Muscle layer of duodenum (tissue), 2 donors: Measurements from ENCODE around the gene KANK2.
"Not testable (repeated sequence)": the region's sequence is repeated elsewhere in the genome, so short reads cannot be mapped to it uniquely, and the experiment has no call there.

ENCODE experiments used
- H3K27ac ChIP-seq: one replicate; pipeline ENCODE4 v1.7.0; 2013; ENCODE audit warnings: mild to moderate bottlenecking, low read length
- H3K27me3 ChIP-seq: one replicate; pipeline ENCODE4 v1.7.0; 2013; ENCODE audit warnings: low read depth, mild to moderate bottlenecking, control low read depth, low read length
- H3K36me3 ChIP-seq, 2 donors: one replicate each; pipeline ENCODE4 v1.7.0; 2013; ENCODE audit warnings: low read length in 2 of 2, control low read depth in 1 of 2, mild to moderate bottlenecking in 1 of 2; ENCODE audit not compliant: insufficient read depth in 2 of 2, control insufficient read depth in 1 of 2
- H3K4me1 ChIP-seq, 2 donors: one replicate each; pipeline ENCODE4 v1.7.0; 2013; ENCODE audit warnings: low read length in 2 of 2, mild to moderate bottlenecking in 2 of 2, control low read depth in 1 of 2, moderate library complexity in 1 of 2; ENCODE audit not compliant: insufficient read depth in 2 of 2, control insufficient read depth in 1 of 2
- H3K4me3 ChIP-seq, 2 donors: one replicate each; pipeline ENCODE4 v1.7.0; 2013; ENCODE audit warnings: low read length in 2 of 2, low read depth in 1 of 2, mild to moderate bottlenecking in 1 of 2
- H3K9me3 ChIP-seq, 2 donors: one replicate each; pipeline ENCODE4 v1.7.0; 2013; ENCODE audit warnings: low read length in 2 of 2, control low read depth in 1 of 2, mild to moderate bottlenecking in 1 of 2; ENCODE audit not compliant: control insufficient read depth in 1 of 2
- donor health status: healthy.

The KANK2 gene

DNA sequence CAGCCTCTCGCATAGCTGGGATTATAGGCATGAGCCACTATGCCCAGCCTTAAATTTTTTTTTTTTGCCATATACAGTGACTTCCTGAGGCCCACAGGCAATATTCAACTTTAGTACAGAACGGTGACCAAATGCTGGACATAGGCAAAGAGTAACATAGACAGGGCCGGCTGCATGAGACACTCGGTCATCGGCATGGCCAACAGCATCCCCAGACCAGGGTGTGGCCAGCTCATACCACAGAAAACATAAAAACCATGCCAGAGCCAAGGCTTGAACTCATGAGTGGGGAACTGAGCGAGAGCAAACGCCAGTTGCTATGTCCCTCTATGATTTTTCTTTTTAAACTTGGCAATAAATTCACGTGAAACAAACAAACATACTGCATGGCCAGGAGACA, 17.0 kb downstream of the KANK2 start:
- Histone ChIP-seq H3K36me3 (peaks cover 26 to 42% of the 10 kb centered on the region in 2 donors), H3K9me3 (no peaks in the 10 kb centered on the region), H3K4me3 (peak overlapping the region in 1 of 2 donors; percentile 17), H3K4me1 (peaks cover 7 to 21% of the 10 kb centered on the region in 2 donors), H3K27me3 (no peaks in the 10 kb centered on the region), H3K27ac (no peak overlapping the region)

- Histone ChIP-seq H3K27ac (peak overlapping the region; percentile 39), H3K36me3 (peaks cover 27 to 44% of the 10 kb centered on the region in 2 donors), H3K27me3 (no peaks in the 10 kb centered on the region), H3K4me3 (peak overlapping the region in 1 of 2 donors; percentile 17), H3K9me3 (no peaks in the 10 kb centered on the region), H3K4me1 (peaks cover 7 to 18% of the 10 kb centered on the region in 2 donors)
These were observed 17.5 kb downstream of the KANK2 start for GRCh38 chr19:11179716-11180297.

- H3K27me3 ChIP-seq, H3K9me3 ChIP-seq, H3K4me3 ChIP-seq, H3K27ac ChIP-seq: not testable (repeated sequence)
- peaks cover 7 to 15% of the 10 kb centered on the region in 2 donors for H3K4me1 ChIP-seq
- peaks cover 33 to 51% of the 10 kb centered on the region in 2 donors for H3K36me3 ChIP-seq
These were observed 18.2 kb downstream of the KANK2 start for GRCh38 chr19:11179145-11179465.

DNA sequence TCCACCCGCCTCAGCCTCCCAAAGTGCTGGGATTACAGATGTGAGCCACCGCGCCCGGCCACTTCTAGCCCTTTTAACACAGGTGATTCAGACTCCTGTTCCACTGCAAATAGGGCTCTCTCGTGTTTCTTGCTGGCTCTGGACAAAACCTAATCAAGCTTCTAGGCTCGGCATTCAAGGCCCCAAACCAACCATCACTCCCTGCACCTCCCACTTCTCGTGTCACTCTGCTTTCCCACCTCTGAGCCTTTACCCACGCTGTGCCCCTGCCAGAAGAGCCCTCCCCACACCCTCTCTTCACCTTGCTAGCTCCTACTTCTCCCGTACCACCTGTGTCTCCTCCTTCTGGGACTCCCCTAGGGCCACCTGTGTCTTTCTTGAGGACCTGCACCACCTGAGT, 19.8 kb downstream of the KANK2 start:
- H3K4me1 ChIP-seq: peaks cover 7 to 15% of the 10 kb centered on the region in 2 donors
- H3K36me3 ChIP-seq: peaks cover 48 to 58% of the 10 kb centered on the region in 2 donors
- no peaks in the 10 kb centered on the region for H3K9me3 ChIP-seq
- no peaks in the 10 kb centered on the region for H3K27me3 ChIP-seq
- no peak overlapping the region for H3K4me3 ChIP-seq
- H3K27ac ChIP-seq: no peak overlapping the region

GRCh38 chr19:11176466-11177193, 20.7 kb downstream of the KANK2 start:
- Histone ChIP-seq H3K27ac (no peak overlapping the region), H3K4me1 (peaks cover 7 to 15% of the 10 kb centered on the region in 2 donors), H3K36me3 (peaks cover 52 to 62% of the 10 kb centered on the region in 2 donors)

GRCh38 chr19:11175920-11176319, 21.4 kb downstream of the KANK2 start:
- peaks cover 52 to 64% of the 10 kb centered on the region in 2 donors for H3K36me3 ChIP-seq

More at GRCh38 chr19:11176466-11177193, 20.7 kb downstream of the KANK2 start:
- Histone ChIP-seq H3K9me3 (no peaks in the 10 kb centered on the region), H3K4me3 (no peak overlapping the region), H3K27me3 (no peaks in the 10 kb centered on the region)

DNA sequence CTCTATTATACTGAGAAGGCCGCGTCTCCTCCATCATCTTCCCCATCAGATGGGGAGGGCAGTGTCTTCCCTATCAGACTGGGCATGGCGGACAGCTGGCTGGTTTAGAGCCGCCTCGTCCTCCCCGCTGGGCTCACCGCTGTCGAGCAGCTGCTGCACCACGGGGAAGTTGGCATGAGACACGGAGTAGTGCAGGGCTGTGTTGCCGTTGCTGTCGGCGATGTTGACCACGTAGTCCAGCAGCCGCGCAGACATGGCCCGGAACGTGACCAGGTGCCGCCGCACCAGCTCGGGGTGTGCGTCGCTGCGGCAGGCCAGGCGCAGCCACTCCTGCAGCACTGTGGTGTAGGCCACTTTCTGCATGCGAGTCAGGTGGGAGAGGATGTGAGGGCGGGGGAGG, 23.0 kb downstream of the KANK2 start:
- Histone ChIP-seq H3K36me3 (peaks cover 62 to 78% of the 10 kb centered on the region in 2 donors), H3K4me3 (no peak overlapping the region), H3K9me3 (no peaks in the 10 kb centered on the region), H3K27ac (no peak overlapping the region), H3K27me3 (no peaks in the 10 kb centered on the region), H3K4me1 (peaks cover 0 to 15% of the 10 kb centered on the region in 2 donors)

More at GRCh38 chr19:11175920-11176319, 21.4 kb downstream of the KANK2 start:
- no peaks in the 10 kb centered on the region for H3K27me3 ChIP-seq
- H3K27ac ChIP-seq: no peak overlapping the region
- H3K9me3 ChIP-seq: no peaks in the 10 kb centered on the region
- peaks cover 7 to 21% of the 10 kb centered on the region in 2 donors for H3K4me1 ChIP-seq
- H3K4me3 ChIP-seq: no peak overlapping the region

DNA sequence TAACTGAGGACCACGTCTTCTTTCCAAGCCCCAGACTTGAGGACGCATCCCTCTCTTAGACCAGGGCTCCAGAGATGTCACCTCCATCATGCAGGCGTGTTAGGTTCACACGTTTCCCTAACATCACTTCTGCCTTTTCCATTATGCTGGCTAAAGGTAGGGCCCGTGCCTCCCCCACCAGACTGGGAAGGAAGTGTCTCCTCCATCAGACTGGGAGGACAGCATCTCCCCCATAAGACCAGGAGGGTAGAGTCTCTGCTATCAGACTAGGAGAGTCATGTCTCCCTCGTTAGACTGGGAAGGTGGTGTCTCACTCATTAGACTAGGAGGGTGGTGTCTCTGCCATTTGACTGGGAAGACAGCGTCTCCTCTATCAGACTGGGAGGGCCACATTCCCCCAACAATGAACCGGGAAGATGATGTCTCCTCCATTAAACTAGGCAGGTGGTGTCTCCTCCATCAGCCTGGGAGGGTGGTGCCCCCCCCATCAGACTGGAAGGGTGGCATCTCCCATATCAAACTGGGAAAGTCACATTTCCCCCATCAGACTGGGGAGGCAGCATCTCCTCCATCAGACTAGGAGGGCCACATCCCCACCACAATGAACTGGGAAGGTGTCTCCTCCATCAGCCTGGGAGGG, 23.7 kb downstream of the KANK2 start:
- Histone ChIP-seq H3K36me3 (peaks cover 62 to 84% of the 10 kb centered on the region in 2 donors), H3K27me3 (no peaks in the 10 kb centered on the region), H3K9me3 (no peaks in the 10 kb centered on the region), H3K4me1 (peaks cover 0 to 15% of the 10 kb centered on the region in 2 donors), H3K27ac (no peak overlapping the region), H3K4me3 (no peak overlapping the region)

GRCh38 chr19:11172576-11172975, 24.8 kb downstream of the KANK2 start:
- no peak overlapping the region for H3K4me3 ChIP-seq
- H3K9me3 ChIP-seq: no peaks in the 10 kb centered on the region
- H3K36me3 ChIP-seq: peaks cover 57 to 84% of the 10 kb centered on the region in 2 donors
- no peaks in the 10 kb centered on the region for H3K27me3 ChIP-seq
- no peak overlapping the region for H3K27ac ChIP-seq
- peaks cover 0 to 15% of the 10 kb centered on the region in 2 donors for H3K4me1 ChIP-seq

- H3K9me3 ChIP-seq: no peaks in the 10 kb centered on the region
- no peak overlapping the region for H3K4me3 ChIP-seq
- H3K36me3 ChIP-seq: peaks cover 48 to 79% of the 10 kb centered on the region in 2 donors
- no peak overlapping the region for H3K27ac ChIP-seq
- no peaks in the 10 kb centered on the region for H3K27me3 ChIP-seq
- peaks cover 0 to 23% of the 10 kb centered on the region in 2 donors for H3K4me1 ChIP-seq
These were observed 26.2 kb downstream of the KANK2 start for GRCh38 chr19:11171144-11171543.

DNA sequence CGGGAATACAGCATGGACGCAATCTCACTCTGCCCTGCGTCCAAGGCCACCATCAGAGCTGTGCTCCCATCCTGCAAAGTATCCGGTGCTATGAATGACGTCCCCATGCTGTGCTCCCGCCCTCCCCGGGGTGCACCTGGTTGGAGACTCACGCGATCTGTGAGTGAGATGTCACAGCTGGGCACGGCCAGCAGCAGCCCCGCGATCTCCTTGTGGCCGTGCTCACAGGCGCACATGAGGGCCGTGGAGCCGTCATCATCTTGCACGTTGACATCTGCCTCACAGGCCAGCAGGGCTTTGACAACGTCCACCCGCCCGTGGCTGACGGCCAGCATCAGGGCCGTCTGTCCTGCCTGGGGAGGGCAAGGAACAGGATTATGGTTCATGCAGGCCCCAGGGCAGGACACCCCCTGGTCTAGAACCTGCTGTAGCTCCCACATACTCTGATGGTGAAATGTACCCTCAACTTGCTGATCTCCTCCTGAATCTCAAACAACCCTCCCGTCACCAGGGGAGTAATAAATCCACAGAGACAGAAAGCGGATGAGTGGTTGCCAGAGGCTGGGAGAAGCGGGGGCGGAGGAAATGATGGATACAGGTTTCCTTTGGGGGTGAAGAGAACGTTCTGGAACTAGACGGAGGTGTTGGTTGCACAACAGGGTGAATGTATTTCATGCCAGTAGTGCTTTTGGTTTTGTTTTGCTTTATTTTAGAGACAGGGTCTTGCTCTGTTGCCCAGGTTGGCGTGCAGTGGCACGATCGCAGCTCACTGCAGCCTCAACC, 27.3 kb downstream of the KANK2 start:
- Histone ChIP-seq H3K9me3 (no peaks in the 10 kb centered on the region), H3K4me1 (peaks cover 0 to 28% of the 10 kb centered on the region in 2 donors), H3K36me3 (peaks cover 47 to 81% of the 10 kb centered on the region in 2 donors), H3K27ac (no peak overlapping the region), H3K4me3 (no peak overlapping the region), H3K27me3 (no peaks in the 10 kb centered on the region)
